ENCODE measurements around the gene NBPF3.

DNA sequence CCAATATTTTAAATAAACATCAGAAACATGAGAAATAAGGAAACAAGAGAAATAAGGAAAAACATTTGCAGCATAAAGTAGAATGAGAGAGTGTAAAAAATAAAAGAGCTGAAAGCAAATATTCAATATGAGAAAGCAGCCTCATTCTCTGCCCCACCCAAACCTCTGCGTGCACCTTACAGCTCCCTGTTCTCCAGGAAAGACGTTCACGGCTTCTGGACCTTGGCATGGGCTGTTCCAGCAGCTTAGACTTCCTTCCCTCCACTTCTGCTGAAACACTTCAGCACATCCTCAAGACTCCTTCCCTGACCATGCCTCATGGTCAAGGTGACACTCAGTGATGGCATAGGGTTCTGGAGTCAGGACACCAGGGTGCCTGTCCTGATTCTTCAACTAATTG is 92.6 kb downstream of the NBPF3 start:
- TF ChIP-seq EZH2 (IDR thresholded peaks at IDR 0.05) (no peak), EZH2phosphoT487 (IDR thresholded peaks at IDR 0.05) (no peak)
- TF ChIP-seq, protein P1, sequence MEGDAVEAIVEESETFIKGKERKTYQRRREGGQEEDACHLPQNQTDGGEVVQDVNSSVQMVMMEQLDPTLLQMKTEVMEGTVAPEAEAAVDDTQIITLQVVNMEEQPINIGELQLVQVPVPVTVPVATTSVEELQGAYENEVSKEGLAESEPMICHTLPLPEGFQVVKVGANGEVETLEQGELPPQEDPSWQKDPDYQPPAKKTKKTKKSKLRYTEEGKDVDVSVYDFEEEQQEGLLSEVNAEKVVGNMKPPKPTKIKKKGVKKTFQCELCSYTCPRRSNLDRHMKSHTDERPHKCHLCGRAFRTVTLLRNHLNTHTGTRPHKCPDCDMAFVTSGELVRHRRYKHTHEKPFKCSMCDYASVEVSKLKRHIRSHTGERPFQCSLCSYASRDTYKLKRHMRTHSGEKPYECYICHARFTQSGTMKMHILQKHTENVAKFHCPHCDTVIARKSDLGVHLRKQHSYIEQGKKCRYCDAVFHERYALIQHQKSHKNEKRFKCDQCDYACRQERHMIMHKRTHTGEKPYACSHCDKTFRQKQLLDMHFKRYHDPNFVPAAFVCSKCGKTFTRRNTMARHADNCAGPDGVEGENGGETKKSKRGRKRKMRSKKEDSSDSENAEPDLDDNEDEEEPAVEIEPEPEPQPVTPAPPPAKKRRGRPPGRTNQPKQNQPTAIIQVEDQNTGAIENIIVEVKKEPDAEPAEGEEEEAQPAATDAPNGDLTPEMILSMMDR (IDR thresholded peaks at IDR 0.05), result no peak

Data from neural progenitor cell (in vitro differentiated cells).